Left ventricle myocardium inferior (tissue), 1 donor: ENCODE measurements around the gene KCNG2. TPM values are rescaled to one million over a fixed set of nuclear protein-coding genes. Genes with fewer than 3 reads are reported as not detected.
A peak's percentile ranks its signal among the peaks of the same experiment; 100 is the strongest.

Experiments used
- DNase-seq: peaks from one replicate; pipeline ENCODE4 v3.0.0-alpha.2; 2020
- H3K27ac ChIP-seq: fragments of 200-600 bp; replicated peaks from 2 replicates; pipeline ENCODE4 v1.8.0; 2021
- H3K27me3 ChIP-seq: fragments of 200-600 bp; 2 replicates; pipeline ENCODE4 v1.8.0; 2021; ENCODE audit warnings: low read depth
- H3K36me3 ChIP-seq: fragments of 200-600 bp; 2 replicates; pipeline ENCODE4 v1.8.0; 2021
- H3K4me1 ChIP-seq: fragments of 200-600 bp; 2 replicates; pipeline ENCODE4 v1.8.0; 2021
- H3K4me3 ChIP-seq: fragments of 200-600 bp; 2 replicates; pipeline ENCODE4 v1.8.0; 2021; ENCODE audit warnings: mild to moderate bottlenecking, moderate library complexity
- H3K9me3 ChIP-seq: fragments of 200-600 bp; replicated peaks from 2 replicates; pipeline ENCODE4 v1.8.0; 2021
- CTCF ChIP-seq: fragments of 200-600 bp; IDR thresholded peaks from 2 replicates; pipeline ENCODE4 v1.8.0; 2021; ENCODE audit warnings: antibody characterized with exemption, mild to moderate bottlenecking, borderline replicate concordance
- intact Hi-C: fragments of 100-400 bp; cut with micrococcal nuclease; formaldehyde crosslinking; loops from one replicate; pipeline ENCODE4 v1.11.0; 2022
- total RNA-seq: library from RNA; stranded (reverse); fragmentation: NEBNext Ultra II Directional; extraction: Animal tissue kit (Norgen Biotek cat#: 25700); gene quantifications from one replicate; pipeline ENCODE4 v1.2.1, GENCODE V29; 2021
- donor health status: DM: no; HTN: yes; CAD: no; lungs with severe emphysema.

Gene KCNG2
- total RNA-seq, 1 donor from 2014 or later = not detected

GRCh38 chr18:79940814-79941472 lies 143.2 kb downstream of the KCNG2 start:
- H3K4me3 ChIP-seq = no peak overlapping the region
- no peak for TF ChIP-seq CTCF
- H3K4me1 ChIP-seq = peaks cover 69% of the 10 kb centered on the region
- no peak overlapping the region for H3K27ac ChIP-seq
- H3K36me3 ChIP-seq = peaks cover 43% of the 10 kb centered on the region
- intact Hi-C loops = no loop called here
- H3K27me3 ChIP-seq = no peaks in the 10 kb centered on the region
- no peak for DNase-seq
- H3K9me3 ChIP-seq = no peaks in the 10 kb centered on the region

- Histone ChIP-seq H3K27ac (no peak overlapping the region), H3K4me1 (peaks cover 76% of the 10 kb centered on the region), H3K9me3 (no peaks in the 10 kb centered on the region), H3K4me3 (no peak overlapping the region), H3K36me3 (peaks cover 41% of the 10 kb centered on the region), H3K27me3 (no peaks in the 10 kb centered on the region)
- DNase-seq = no peak
- intact Hi-C loops = no loop called here
- TF ChIP-seq CTCF = no peak
Observed at GRCh38 chr18:79941473-79942119, 143.9 kb downstream of the KCNG2 start.

DNA sequence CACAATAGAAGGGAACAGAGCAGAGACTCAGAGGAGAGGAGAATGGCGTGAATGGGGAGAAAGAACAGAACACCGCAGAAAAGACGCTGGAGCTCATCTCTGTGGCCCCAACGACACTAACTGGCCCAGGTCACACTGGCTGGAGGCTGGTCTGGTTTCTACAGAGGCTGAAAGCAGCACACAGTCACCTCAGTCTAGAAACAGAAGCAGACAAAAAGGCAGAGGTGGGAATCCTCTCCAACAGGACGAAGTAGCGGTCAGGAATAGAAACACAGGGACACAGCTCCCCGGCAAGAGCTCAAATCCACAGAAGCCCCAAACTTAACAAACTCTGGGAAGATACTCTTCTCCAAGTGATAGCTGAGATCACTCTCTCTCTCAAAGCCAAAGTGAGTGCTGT lies 144.5 kb downstream of the KCNG2 start:
- intact Hi-C loops = no loop called here
- no peak for DNase-seq
- Histone ChIP-seq H3K27me3 (no peaks in the 10 kb centered on the region), H3K4me3 (no peak overlapping the region), H3K36me3 (peaks cover 36% of the 10 kb centered on the region), H3K27ac (peak overlapping the region; percentile 31), H3K9me3 (no peaks in the 10 kb centered on the region), H3K4me1 (peaks cover 82% of the 10 kb centered on the region)
- no peak for TF ChIP-seq CTCF

DNA sequence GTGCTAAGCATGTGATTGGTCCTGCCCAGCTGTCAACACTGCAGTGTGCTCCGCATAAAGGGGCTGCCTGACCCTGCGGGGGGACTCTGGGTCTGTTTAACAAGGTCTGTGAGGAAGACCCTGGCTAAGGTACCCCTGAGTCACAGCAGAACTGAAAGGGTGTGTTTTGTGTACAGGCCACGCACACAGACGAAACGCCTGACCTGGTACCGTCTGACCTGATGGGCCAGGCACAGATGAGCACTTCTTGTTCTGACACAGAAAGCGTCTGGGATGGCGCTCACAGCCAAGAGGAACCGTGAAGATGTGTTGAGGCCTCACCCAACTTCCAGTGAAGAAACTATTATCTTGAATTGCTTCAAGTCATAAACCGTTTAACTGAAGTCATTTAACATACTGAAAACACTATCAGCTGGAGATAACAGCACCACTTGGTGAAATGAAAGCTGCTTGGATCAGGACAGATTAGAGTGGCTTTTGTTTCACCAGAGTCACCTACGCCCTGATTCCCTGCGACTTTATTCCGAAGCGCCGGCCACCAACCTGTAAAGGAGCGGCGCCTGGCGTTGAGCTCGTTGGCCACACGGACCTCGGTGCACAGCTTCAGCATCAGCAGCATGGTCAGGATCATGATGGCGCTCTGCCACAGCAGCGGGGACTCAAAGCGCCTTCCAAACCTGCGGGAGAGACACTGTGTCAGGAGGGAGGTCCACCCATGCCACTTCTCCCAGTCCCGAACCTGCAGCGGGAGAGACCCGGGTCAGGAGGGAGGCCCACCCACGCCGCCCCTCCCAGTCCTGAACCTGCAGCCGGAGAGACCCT lies 145.3 kb downstream of the KCNG2 start:
- TF ChIP-seq CTCF = no peak
- Histone ChIP-seq H3K36me3 (peaks cover 32% of the 10 kb centered on the region), H3K4me3 (no peak overlapping the region), H3K9me3 (no peaks in the 10 kb centered on the region), H3K4me1 (peaks cover 90% of the 10 kb centered on the region), H3K27ac (peak overlapping the region; percentile 31), H3K27me3 (no peaks in the 10 kb centered on the region)
- intact Hi-C loops = no loop called here
- DNase-seq = no peak

DNA sequence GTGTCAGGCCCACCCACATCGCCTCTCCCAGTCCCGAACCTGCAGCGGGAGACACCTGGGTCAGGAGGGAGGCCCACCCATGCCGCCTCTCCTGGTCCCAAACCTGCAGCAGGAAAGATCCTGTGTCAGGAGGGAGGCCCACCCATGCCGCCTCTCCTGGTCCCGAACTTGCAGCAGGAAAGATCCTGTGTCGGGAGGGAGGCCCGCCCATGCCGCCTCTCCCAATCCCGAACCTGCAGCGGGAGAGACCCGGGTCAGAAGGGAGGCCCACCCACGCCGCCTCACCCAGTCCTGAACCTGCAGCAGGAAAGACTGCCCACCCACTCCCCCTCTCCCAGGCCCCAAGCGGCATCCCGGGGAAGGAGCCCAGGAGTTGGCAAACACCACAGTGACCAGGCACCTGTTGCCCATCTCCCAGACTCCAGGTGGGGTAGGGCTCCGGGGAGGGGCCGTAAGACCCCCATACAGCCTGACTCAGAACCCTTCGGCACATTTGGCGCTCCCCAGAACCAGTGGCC lies 145.9 kb downstream of the KCNG2 start:
- Histone ChIP-seq H3K9me3 (no peaks in the 10 kb centered on the region), H3K4me3 (no peak overlapping the region), H3K4me1 (peaks cover 91% of the 10 kb centered on the region), H3K36me3 (peaks cover 30% of the 10 kb centered on the region), H3K27ac (no peak overlapping the region), H3K27me3 (no peaks in the 10 kb centered on the region)
- TF ChIP-seq CTCF = no peak
- no peak for DNase-seq
- intact Hi-C loops = no loop called here
